ENCODE results near the gene TRRAP. TPM values are rescaled to one million over a fixed set of nuclear protein-coding genes. Genes with fewer than 3 reads are reported as not detected.

The TRRAP gene
- total RNA-seq, 2 experiments from 2014 or later = 45.5 to 48.2 TPM

DNA sequence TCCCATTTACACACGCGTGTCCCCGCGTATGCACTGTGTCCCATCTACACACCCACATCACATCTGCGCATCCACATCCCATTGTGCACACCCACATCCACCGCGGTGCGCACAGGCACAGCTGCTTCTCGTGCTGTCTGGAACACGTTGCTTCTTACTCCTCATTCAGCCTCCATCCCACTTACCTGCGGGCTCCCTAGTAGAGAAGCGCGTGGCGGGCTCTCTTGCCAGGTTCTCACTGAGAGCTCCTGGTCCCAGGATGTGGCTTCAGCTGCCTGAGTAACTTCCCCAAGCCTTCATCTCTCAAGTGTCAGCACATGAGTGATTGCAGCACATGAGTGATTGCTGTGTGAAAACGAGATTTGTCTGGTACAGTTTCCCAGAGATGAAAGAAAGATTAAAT lies 117.8 kb downstream of the TRRAP start:
- peaks cover 24% of the 10 kb centered on the region for H3K4me1 Mint-ChIP-seq (ENCODE audit: low read depth)
- peak; percentile 59 for DNase-seq
- no peaks in the 10 kb centered on the region for H3K9me3 Mint-ChIP-seq
- H3K36me3 Mint-ChIP-seq (ENCODE audit: low read depth) = peaks cover 51% of the 10 kb centered on the region
- peak; percentile 63 for ATAC-seq
- peak overlapping the region; percentile 19 for H3K4me3 Mint-ChIP-seq
- H3K27me3 Mint-ChIP-seq = no peaks in the 10 kb centered on the region
- TF ChIP-seq, protein P1, sequence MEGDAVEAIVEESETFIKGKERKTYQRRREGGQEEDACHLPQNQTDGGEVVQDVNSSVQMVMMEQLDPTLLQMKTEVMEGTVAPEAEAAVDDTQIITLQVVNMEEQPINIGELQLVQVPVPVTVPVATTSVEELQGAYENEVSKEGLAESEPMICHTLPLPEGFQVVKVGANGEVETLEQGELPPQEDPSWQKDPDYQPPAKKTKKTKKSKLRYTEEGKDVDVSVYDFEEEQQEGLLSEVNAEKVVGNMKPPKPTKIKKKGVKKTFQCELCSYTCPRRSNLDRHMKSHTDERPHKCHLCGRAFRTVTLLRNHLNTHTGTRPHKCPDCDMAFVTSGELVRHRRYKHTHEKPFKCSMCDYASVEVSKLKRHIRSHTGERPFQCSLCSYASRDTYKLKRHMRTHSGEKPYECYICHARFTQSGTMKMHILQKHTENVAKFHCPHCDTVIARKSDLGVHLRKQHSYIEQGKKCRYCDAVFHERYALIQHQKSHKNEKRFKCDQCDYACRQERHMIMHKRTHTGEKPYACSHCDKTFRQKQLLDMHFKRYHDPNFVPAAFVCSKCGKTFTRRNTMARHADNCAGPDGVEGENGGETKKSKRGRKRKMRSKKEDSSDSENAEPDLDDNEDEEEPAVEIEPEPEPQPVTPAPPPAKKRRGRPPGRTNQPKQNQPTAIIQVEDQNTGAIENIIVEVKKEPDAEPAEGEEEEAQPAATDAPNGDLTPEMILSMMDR (IDR thresholded peaks at IDR 0.05) = no peak
- intact Hi-C loops (cut with micrococcal nuclease) = no loop called here
- ChIA-PET CTCF (interaction anchor here (1.5 kb wide), 1 partner anchor 9 kb away, joined by 3 read pairs; no protein-coding TSS in a partner anchor), POLR2A (interaction anchor here (0.8 to 1.1 kb wide), 2 partner anchors 11 to 117 kb away, joined by 3 read pairs; no protein-coding TSS in a partner anchor)
- H3K27ac Mint-ChIP-seq = peak overlapping the region; percentile 77

DNA sequence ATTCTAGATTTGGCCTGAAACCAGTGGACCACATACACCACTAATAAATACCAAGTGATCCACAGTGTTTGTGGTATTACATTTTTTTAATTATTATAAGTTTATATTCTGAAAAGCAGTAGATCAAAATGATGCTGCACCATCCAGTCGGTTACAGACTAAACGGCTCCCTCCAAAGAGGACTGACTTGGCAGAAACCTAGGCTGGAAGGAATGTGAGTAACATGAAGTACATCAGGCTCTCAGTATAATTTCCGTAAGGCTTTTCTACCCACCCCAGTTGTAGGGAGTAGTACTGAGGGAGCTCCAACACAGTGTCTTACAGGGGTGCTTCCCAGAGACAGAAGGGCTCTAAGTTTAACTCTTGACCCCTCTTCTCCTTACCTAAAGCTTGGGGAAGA lies 119.5 kb downstream of the TRRAP start:
- no peak for ATAC-seq

DNA sequence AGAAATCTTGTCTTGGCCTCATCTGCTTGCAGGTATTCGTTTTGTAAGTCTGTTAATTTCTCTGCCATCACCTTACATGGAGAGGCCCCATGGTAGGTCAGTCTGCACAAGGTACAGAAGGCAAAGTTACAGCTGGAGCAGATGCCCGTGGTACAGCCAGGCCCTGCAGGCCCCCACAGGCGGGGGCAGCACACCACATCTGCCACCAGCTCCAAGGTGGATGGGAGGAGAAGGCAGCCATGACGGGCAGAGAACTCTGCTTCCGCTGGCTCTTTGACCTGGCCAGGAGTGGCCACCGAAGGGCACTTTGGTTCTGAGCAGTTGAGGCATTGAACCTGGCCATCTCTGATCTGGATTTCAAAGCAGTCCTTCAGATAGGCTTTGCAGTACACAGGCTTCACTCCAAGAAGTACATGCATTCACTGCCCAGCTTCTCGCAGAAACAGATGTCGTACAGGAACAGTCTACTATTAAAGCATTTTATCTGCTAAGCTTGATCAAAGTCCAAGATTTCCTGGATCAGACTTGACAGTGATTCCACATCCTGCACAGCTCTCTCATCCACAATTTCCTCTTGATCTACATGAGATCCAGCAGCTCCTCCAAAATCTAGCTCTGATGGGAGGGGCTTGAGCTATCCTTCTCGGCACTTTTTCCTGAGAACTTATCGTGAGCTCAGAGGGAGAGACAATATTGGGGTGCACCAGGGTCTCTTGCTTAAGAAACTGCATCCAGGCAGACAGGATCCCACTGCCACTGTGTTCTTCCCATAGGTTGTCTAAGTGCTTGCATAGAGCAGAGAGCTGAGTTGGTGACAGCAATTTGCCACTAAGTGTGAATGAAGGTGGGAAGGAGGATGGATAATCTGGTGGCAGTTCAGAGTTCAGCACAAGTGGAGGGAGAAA lies 120.7 kb downstream of the TRRAP start:
- intact Hi-C loops (cut with micrococcal nuclease) = no loop called here
- H3K27me3 Mint-ChIP-seq = no peaks in the 10 kb centered on the region
- H3K36me3 Mint-ChIP-seq (ENCODE audit: low read depth) = peaks cover 51% of the 10 kb centered on the region
- H3K4me3 Mint-ChIP-seq = no peak overlapping the region
- peaks cover 41% of the 10 kb centered on the region for H3K4me1 Mint-ChIP-seq (ENCODE audit: low read depth)
- ChIA-PET CTCF (interaction anchor here (0.8 to 1.5 kb wide), 2 partner anchors 8 to 38 kb away, joined by 3 read pairs; no protein-coding TSS in a partner anchor), POLR2A (interaction anchor here (1.3 to 1.5 kb wide), 2 partner anchors 14 to 17 kb away, joined by 3 read pairs; no protein-coding TSS in a partner anchor)
- no peaks in the 10 kb centered on the region for H3K9me3 Mint-ChIP-seq
- TF ChIP-seq, protein P1 (IDR thresholded peaks at IDR 0.05) = no peak
- ATAC-seq = no peak
- no peak for DNase-seq
- peak overlapping the region; percentile 23 for H3K27ac Mint-ChIP-seq

More for the DNA sequence above, 119.5 kb downstream of the TRRAP start:
- H3K4me3 Mint-ChIP-seq = no peak overlapping the region
- no peak for DNase-seq
- no peak overlapping the region for H3K27ac Mint-ChIP-seq
- POLR2A ChIA-PET = no interaction called here
- intact Hi-C loops (cut with micrococcal nuclease) = no loop called here
- CTCF ChIA-PET = interaction anchor here (1.5 kb wide), 1 partner anchor 8 kb away, joined by 3 read pairs; no protein-coding TSS in a partner anchor
- TF ChIP-seq, protein P1 (IDR thresholded peaks at IDR 0.05) = no peak
- peaks cover 46% of the 10 kb centered on the region for H3K36me3 Mint-ChIP-seq (ENCODE audit: low read depth)
- H3K4me1 Mint-ChIP-seq (ENCODE audit: low read depth) = peaks cover 41% of the 10 kb centered on the region
- no peaks in the 10 kb centered on the region for H3K9me3 Mint-ChIP-seq
- no peaks in the 10 kb centered on the region for H3K27me3 Mint-ChIP-seq

DNA sequence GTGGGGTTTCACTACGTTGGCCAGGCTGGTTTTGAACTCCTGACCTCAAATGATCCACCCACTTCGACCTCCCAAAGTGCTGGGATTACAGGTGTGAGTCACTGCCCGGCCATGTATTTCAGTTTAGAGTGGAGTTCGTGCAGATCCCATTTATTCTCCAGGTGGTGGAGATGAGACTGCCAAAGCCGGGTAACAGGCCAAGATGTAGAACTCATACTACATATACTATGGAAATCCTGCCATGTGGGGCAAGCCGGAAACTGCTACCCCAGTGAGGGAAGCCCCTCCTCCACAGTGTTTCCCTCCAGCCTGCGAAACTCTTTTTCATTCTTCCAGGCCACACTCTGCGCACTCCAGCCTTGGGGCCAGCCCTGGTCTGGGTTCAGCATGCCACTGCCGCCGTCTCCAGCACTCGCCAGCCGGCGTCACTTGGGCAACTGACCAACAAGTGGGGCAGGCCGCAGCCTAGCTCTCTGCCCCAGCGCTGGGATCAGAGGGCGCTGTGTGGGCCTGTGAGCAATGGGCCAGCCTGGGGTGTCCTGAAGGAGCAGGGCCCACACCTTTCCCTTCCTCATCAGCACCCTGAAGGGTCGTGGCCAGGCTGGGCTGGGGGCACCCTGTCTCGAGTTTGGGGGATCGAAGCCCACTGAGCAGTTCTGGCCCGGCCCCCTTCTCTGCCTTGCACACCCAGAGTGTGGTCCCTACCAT lies 122.0 kb downstream of the TRRAP start:
- H3K4me3 Mint-ChIP-seq = no peak overlapping the region
- CTCF ChIA-PET = interaction anchor here (1.6 kb wide), 1 partner anchor 9 kb away, joined by 5 read pairs; no protein-coding TSS in a partner anchor
- DNase-seq (no peak), ATAC-seq (no peak)
- peak overlapping the region; percentile 96 for H3K27ac Mint-ChIP-seq
- peaks cover 40% of the 10 kb centered on the region for H3K4me1 Mint-ChIP-seq (ENCODE audit: low read depth)
- peaks cover 47% of the 10 kb centered on the region for H3K36me3 Mint-ChIP-seq (ENCODE audit: low read depth)
- TF ChIP-seq, protein P1 (IDR thresholded peaks at IDR 0.05) = no peak
- no peaks in the 10 kb centered on the region for H3K27me3 Mint-ChIP-seq
- no peaks in the 10 kb centered on the region for H3K9me3 Mint-ChIP-seq
- POLR2A ChIA-PET = interaction anchor here (1.3 kb wide), 1 partner anchor 16 kb away, joined by 3 read pairs; no protein-coding TSS in a partner anchor
- intact Hi-C loops (cut with micrococcal nuclease) = no loop called here
